HG03439 (cell line): Measurements from ENCODE around the gene DDIT3.

Experiments used
- ATAC-seq: cut with Tn5 transposase; IDR thresholded peaks from one replicate; pipeline ENCODE4 v1.9.1; 2021; ENCODE audit warnings: mild to moderate bottlenecking, moderate library complexity; ENCODE audit not compliant: unreplicated experiment

Gene DDIT3

GRCh38 chr12:57487597-57488401, 32.5 kb downstream of the DDIT3 start, which contains the start of gene MARS1:
Gene MARS1, plus strand, starts transcription at chr12:57488068. Its CDS starts 23 bp downstream, at chr12:57488091.
- ATAC-seq, result peak; percentile 98

- no peak for ATAC-seq
Measured at GRCh38 chr12:57487055-57487596, 33.2 kb downstream of the DDIT3 start.

- ATAC-seq, result no peak
Measured at GRCh38 chr12:57485695-57486094, 34.6 kb downstream of the DDIT3 start.

- ATAC-seq, result no peak
Measured at GRCh38 chr12:57483466-57483865, 36.8 kb downstream of the DDIT3 start.

- no peak for ATAC-seq
Measured at GRCh38 chr12:57481671-57482070, 38.6 kb downstream of the DDIT3 start.

- ATAC-seq, result no peak
Measured at GRCh38 chr12:57479376-57480115, 40.8 kb downstream of the DDIT3 start, which contains the start of gene ARHGAP9. Gene ARHGAP9, minus strand, starts transcription at chr12:57479866. Its CDS starts 460 bp downstream, at chr12:57479406.

- no peak for ATAC-seq
Measured at GRCh38 chr12:57479043-57479375, 41.3 kb downstream of the DDIT3 start.

- no peak for ATAC-seq
Measured at GRCh38 chr12:57477710-57478681, 42.3 kb downstream of the DDIT3 start.

GRCh38 chr12:57476993-57477709, 43.2 kb downstream of the DDIT3 start:
- ATAC-seq, result no peak

GRCh38 chr12:57476162-57476992, 43.9 kb downstream of the DDIT3 start:
- ATAC-seq, result peak; percentile 43

- ATAC-seq, result no peak
Measured at GRCh38 chr12:57475271-57476161, 44.8 kb downstream of the DDIT3 start.

GRCh38 chr12:57474862-57475261, 45.5 kb downstream of the DDIT3 start:
- no peak for ATAC-seq

- no peak for ATAC-seq
Measured at GRCh38 chr12:57474430-57474829, 45.9 kb downstream of the DDIT3 start.

GRCh38 chr12:57473886-57474285, 46.4 kb downstream of the DDIT3 start:
- ATAC-seq, result no peak

- ATAC-seq, result no peak
Measured at GRCh38 chr12:57473392-57473791, 46.9 kb downstream of the DDIT3 start.

- ATAC-seq, result no peak
Measured at GRCh38 chr12:57472391-57472790, 47.9 kb downstream of the DDIT3 start.

- no peak for ATAC-seq
Measured at GRCh38 chr12:57471661-57472060, 48.7 kb downstream of the DDIT3 start.
